Ishikawa (cell line): Measurements from ENCODE around the gene AGAP1.

Experiments used
- CEBPB ChIP-seq: IDR thresholded peaks from 2 replicates; pipeline ENCODE4 v1.6.1; 2012
- EP300 ChIP-seq: IDR thresholded peaks from 2 replicates; pipeline ENCODE4 v1.6.1; 2012; ENCODE audit warnings: borderline replicate concordance
- FOXM1 ChIP-seq: IDR thresholded peaks from 2 replicates; pipeline ENCODE4 v1.6.1; 2012; ENCODE audit warnings: low read depth, borderline replicate concordance
- RAD21 ChIP-seq: IDR thresholded peaks from 2 replicates; pipeline ENCODE4 v1.6.1; 2012; ENCODE audit warnings: low read depth
- TAF1 ChIP-seq: IDR thresholded peaks from 2 replicates; pipeline ENCODE4 v1.6.1; 2012; ENCODE audit warnings: low read depth, mild to moderate bottlenecking
- TEAD4 ChIP-seq: IDR thresholded peaks from 2 replicates; pipeline ENCODE4 v1.6.1; 2012
- YY1 ChIP-seq: IDR thresholded peaks from 2 replicates; pipeline ENCODE4 v1.6.1; 2012; ENCODE audit warnings: low read depth

DNA sequence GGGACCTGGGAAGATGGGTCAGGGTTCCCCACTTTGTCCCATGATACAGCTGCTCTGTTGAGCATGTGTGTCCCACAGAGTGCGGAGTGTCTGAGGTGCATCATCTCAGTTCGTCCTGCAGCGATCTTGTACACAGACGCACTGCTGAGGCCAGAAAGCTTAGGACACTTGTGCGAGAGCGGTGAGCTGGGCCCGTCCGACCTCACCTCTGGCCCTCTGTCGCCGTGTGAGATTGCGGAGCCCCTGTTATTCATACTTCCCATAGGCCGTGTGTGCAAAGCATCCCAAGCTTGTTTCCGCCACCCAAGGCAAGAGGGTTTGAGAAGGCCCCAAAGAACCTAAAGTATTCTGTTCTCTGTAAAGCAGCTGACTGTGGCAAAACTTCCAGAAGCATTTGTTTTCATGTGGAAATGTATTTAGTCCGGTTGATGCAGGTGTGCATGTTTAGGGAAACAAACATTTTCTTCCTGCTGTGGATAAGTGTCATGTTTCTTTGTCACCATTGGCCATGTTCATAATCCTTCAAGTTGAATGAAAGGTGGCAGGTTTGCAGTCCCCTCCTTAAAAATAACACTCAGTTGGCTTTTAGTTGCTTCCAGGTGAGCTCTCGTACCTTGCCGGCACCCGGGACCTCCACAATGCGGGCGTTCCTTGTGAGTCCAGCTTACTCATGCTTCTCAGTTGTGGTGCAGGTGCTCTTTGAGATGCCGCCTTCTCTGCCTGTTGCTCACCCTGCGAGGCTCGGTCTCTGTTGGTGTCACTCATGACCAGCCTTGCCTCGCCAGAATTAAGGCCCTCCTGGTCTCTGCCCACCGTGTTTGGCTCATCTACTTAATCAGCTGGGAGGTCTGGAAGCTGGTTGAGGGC is 5.3 kb downstream of the AGAP1 start:
- TF ChIP-seq YY1 (no peak), EP300 (no peak), TAF1 (no peak), CEBPB (no peak), TEAD4 (no peak), RAD21 (no peak), FOXM1 (no peak)
